Neural cell (in vitro differentiated cells): ENCODE results near the gene SLC8A3. TPM values are rescaled to one million over a fixed set of nuclear protein-coding genes. Genes with fewer than 3 reads are reported as not detected.

Experiments used
- H2AFZ ChIP-seq: fragments of 200-600, 300-800 bp; sonication (generic), shearing (Covaris generic); 2 replicates; pipeline ENCODE4 v1.6.0; 2014; ENCODE audit warnings: low read depth, mild to moderate bottlenecking, antibody characterized with exemption, low read length, moderate library complexity
- H3F3A ChIP-seq: fragments of 200-600 bp; shearing (Covaris generic); 2 replicates; pipeline ENCODE4 v1.6.1; 2016; ENCODE audit warnings: mild to moderate bottlenecking, moderate library complexity, mixed read lengths, antibody characterized with exemption, low read length; ENCODE audit not compliant: insufficient read depth, poor library complexity, severe bottlenecking
- H3K27ac ChIP-seq: fragments of 200-600, 300-800 bp; sonication (generic), shearing (Covaris generic); 2 replicates; pipeline ENCODE4 v1.5.1; 2014; ENCODE audit warnings: mild to moderate bottlenecking, low read length, moderate library complexity
- H3K27me3 ChIP-seq: fragments of 300-800, 200-600 bp; sonication (generic), shearing (Covaris generic); 2 replicates; pipeline ENCODE4 v1.6.0; 2014; ENCODE audit warnings: mild to moderate bottlenecking, low read depth, low read length, moderate library complexity; ENCODE audit not compliant: insufficient read depth
- H3K36me3 ChIP-seq: fragments of 300-800, 200-600 bp; sonication (generic), shearing (Covaris generic); 2 replicates; pipeline ENCODE4 v1.5.1; 2014; ENCODE audit warnings: mild to moderate bottlenecking, antibody characterized with exemption, low read length, moderate library complexity; ENCODE audit not compliant: insufficient read depth
- H3K4me2 ChIP-seq: fragments of 300-800, 200-600 bp; sonication (generic), shearing (Covaris generic); 2 replicates; pipeline ENCODE4 v1.6.0; 2014; ENCODE audit warnings: mild to moderate bottlenecking, low read length
- H3K4me3 ChIP-seq: fragments of 300-800, 200-600 bp; sonication (generic), shearing (Covaris generic); 2 replicates; pipeline ENCODE4 v1.5.1; 2014; ENCODE audit warnings: mild to moderate bottlenecking, low read length, moderate library complexity
- H3K79me2 ChIP-seq: fragments of 200-600 bp; shearing (Covaris generic); replicated peaks from 2 replicates; pipeline ENCODE4 v1.6.0; 2014; ENCODE audit warnings: mild to moderate bottlenecking, low read length, moderate library complexity; ENCODE audit not compliant: insufficient read depth
- H3K9ac ChIP-seq: fragments of 300-800, 200-600 bp; sonication (generic), shearing (Covaris generic); 2 replicates; pipeline ENCODE4 v1.6.1; 2016; ENCODE audit warnings: mild to moderate bottlenecking, low read length, mixed read lengths
- H3K9me2 ChIP-seq: fragments of 200-600 bp; shearing (Covaris generic); 2 replicates; pipeline ENCODE4 v1.6.1; 2016; ENCODE audit warnings: mild to moderate bottlenecking, low read length, mixed read lengths; ENCODE audit not compliant: insufficient read depth
- H3K9me3 ChIP-seq: fragments of 200-600, 300-800 bp; sonication (generic), shearing (Covaris generic); 2 replicates; pipeline ENCODE4 v1.6.1; 2016; ENCODE audit warnings: mild to moderate bottlenecking, mixed run types, low read length, moderate library complexity, mixed read lengths
- H4K20me1 ChIP-seq: fragments of 200-600 bp; shearing (Covaris generic); 2 replicates; pipeline ENCODE4 v1.6.1; 2016; ENCODE audit warnings: mild to moderate bottlenecking, mixed run types; ENCODE audit not compliant: insufficient read depth
- CTCF ChIP-seq: fragments of 450-650 bp; IDR thresholded peaks from 2 replicates; pipeline ENCODE4 v1.5.1; 2014; ENCODE audit warnings: antibody characterized with exemption, mild to moderate bottlenecking, moderate library complexity; ENCODE audit not compliant: poor library complexity, severe bottlenecking
- EP300 ChIP-seq: fragments of 450-650 bp; conservative IDR thresholded peaks from 2 replicates; pipeline ENCODE4 v1.6.1; 2014; ENCODE audit warnings: antibody characterized with exemption, mild to moderate bottlenecking, moderate library complexity; ENCODE audit not compliant: poor library complexity, severe bottlenecking
- EZH2 ChIP-seq: fragments of 200-600, 300-800 bp; shearing (Covaris generic), sonication (generic); IDR thresholded peaks from 2 replicates; pipeline ENCODE4 v1.6.1; 2014; ENCODE audit warnings: antibody characterized with exemption, low read length, borderline replicate concordance, mild to moderate bottlenecking; ENCODE audit not compliant: insufficient read depth, poor library complexity, severe bottlenecking
- MXI1 ChIP-seq: fragments of 450-650 bp; conservative IDR thresholded peaks from 2 replicates; pipeline ENCODE4 v1.6.1; 2014; ENCODE audit warnings: antibody characterized with exemption, mild to moderate bottlenecking; ENCODE audit not compliant: poor library complexity, severe bottlenecking
- POLR2AphosphoS5 ChIP-seq: IDR thresholded peaks from 2 replicates; pipeline ENCODE4 v1.6.1; 2012
- RAD21 ChIP-seq: fragments of 450-650 bp; conservative IDR thresholded peaks from 2 replicates; pipeline ENCODE4 v1.6.1; 2014; ENCODE audit warnings: antibody characterized with exemption, mild to moderate bottlenecking, moderate library complexity
- SMC3 ChIP-seq: fragments of 450-650 bp; conservative IDR thresholded peaks from 2 replicates; pipeline ENCODE4 v1.6.1; 2014; ENCODE audit warnings: antibody characterized with exemption, mild to moderate bottlenecking, moderate library complexity; ENCODE audit not compliant: poor library complexity
- TAF1 ChIP-seq: IDR thresholded peaks from 2 replicates; pipeline ENCODE4 v1.6.1; 2012; ENCODE audit warnings: low read depth
- polyA plus RNA-seq: library from polyadenylated mRNA; depleted of rRNA; stranded (reverse); fragments of >200 nt; gene quantifications from 2 replicates; pipeline ENCODE4 v1.2.3, GENCODE V29; 2014
- TF ChIP-seq, protein P1 (sequence below): IDR thresholded peaks from 2 replicates; pipeline ENCODE4 v1.6.1; 2012; ENCODE audit warnings: borderline replicate concordance

The SLC8A3 gene
- polyA plus RNA-seq, 1 donor from 2014 or later, result 2.9 TPM

- H3K36me3 ChIP-seq, result no peaks in the 10 kb centered on the region
- no peak overlapping the region for H3K4me2 ChIP-seq
- no peaks in the 10 kb centered on the region for H3K27me3 ChIP-seq
- TF ChIP-seq CTCF (no peak), EP300 (no peak), SMC3 (no peak), EZH2 (no peak), POLR2AphosphoS5 (no peak), TAF1 (no peak), RAD21 (no peak), MXI1 (no peak)
- TF ChIP-seq, protein P1, sequence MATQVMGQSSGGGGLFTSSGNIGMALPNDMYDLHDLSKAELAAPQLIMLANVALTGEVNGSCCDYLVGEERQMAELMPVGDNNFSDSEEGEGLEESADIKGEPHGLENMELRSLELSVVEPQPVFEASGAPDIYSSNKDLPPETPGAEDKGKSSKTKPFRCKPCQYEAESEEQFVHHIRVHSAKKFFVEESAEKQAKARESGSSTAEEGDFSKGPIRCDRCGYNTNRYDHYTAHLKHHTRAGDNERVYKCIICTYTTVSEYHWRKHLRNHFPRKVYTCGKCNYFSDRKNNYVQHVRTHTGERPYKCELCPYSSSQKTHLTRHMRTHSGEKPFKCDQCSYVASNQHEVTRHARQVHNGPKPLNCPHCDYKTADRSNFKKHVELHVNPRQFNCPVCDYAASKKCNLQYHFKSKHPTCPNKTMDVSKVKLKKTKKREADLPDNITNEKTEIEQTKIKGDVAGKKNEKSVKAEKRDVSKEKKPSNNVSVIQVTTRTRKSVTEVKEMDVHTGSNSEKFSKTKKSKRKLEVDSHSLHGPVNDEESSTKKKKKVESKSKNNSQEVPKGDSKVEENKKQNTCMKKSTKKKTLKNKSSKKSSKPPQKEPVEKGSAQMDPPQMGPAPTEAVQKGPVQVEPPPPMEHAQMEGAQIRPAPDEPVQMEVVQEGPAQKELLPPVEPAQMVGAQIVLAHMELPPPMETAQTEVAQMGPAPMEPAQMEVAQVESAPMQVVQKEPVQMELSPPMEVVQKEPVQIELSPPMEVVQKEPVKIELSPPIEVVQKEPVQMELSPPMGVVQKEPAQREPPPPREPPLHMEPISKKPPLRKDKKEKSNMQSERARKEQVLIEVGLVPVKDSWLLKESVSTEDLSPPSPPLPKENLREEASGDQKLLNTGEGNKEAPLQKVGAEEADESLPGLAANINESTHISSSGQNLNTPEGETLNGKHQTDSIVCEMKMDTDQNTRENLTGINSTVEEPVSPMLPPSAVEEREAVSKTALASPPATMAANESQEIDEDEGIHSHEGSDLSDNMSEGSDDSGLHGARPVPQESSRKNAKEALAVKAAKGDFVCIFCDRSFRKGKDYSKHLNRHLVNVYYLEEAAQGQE, result no peak
- H2AFZ ChIP-seq, result no peak overlapping the region
- no peaks in the 10 kb centered on the region for H3F3A ChIP-seq
- H3K4me3 ChIP-seq, result no peak overlapping the region
- H3K27ac ChIP-seq, result no peak overlapping the region
- H3K9ac ChIP-seq, result no peak overlapping the region
- no peaks in the 10 kb centered on the region for H3K79me2 ChIP-seq
- H3K9me3 ChIP-seq, result no peaks in the 10 kb centered on the region
- H4K20me1 ChIP-seq, result no peaks in the 10 kb centered on the region
- H3K9me2 ChIP-seq, result no peaks in the 10 kb centered on the region
Observed at GRCh38 chr14:70107309-70107708, 81.4 kb downstream of the SLC8A3 start.

- no peaks in the 10 kb centered on the region for H3K36me3 ChIP-seq
- TF ChIP-seq RAD21 (no peak), EP300 (no peak), POLR2AphosphoS5 (no peak), SMC3 (no peak), CTCF (no peak), EZH2 (no peak), TAF1 (no peak), MXI1 (no peak)
- TF ChIP-seq, protein P1, result no peak
- H3K27me3 ChIP-seq, result no peaks in the 10 kb centered on the region
- no peaks in the 10 kb centered on the region for H3K9me3 ChIP-seq
- no peak overlapping the region for H3K9ac ChIP-seq
- H3K9me2 ChIP-seq, result no peaks in the 10 kb centered on the region
- no peak overlapping the region for H3K4me3 ChIP-seq
- no peaks in the 10 kb centered on the region for H3K79me2 ChIP-seq
- H3K27ac ChIP-seq, result no peak overlapping the region
- no peaks in the 10 kb centered on the region for H3F3A ChIP-seq
- H2AFZ ChIP-seq, result no peak overlapping the region
- no peaks in the 10 kb centered on the region for H4K20me1 ChIP-seq
- H3K4me2 ChIP-seq, result no peak overlapping the region
Observed at GRCh38 chr14:70100071-70100470, 88.7 kb downstream of the SLC8A3 start.
